GM12892 (cell line): ENCODE data around the gene TRPM5. TPM values are rescaled to one million over a fixed set of nuclear protein-coding genes. Genes with fewer than 3 reads are reported as not detected.
"Not testable (repeated sequence)": the region's sequence is repeated elsewhere in the genome, so short reads cannot be mapped to it uniquely, and the experiment has no call there.

Experiments
- DNase-seq: peaks from one replicate; pipeline ENCODE4 v3.0.0; 2011; ENCODE audit not compliant: insufficient read length
- FAIRE-seq: peaks from 2 replicates; lab custom pipeline; 2011; peaks lifted over from hg19 to GRCh38; lab: Jason Lieb, UNC
- POLR2A ChIP-seq: IDR thresholded peaks from 2 replicates; pipeline ENCODE4 v1.6.1; 2011; ENCODE audit warnings: low read depth, low read length, control low read depth
- POLR2AphosphoS5 ChIP-seq: IDR thresholded peaks from 2 replicates; pipeline ENCODE4 v1.6.1; 2011; ENCODE audit warnings: low read depth, low read length, control low read depth
- TAF1 ChIP-seq: IDR thresholded peaks from 2 replicates; pipeline ENCODE4 v1.6.1; 2011; ENCODE audit warnings: low read depth, mild to moderate bottlenecking, control low read depth, low read length, borderline replicate concordance
- polyA plus RNA-seq: library from polyadenylated mRNA; unstranded; fragments of >200 nt; gene quantifications from one replicate; pipeline ENCODE4 v1.2.1, GENCODE V29; 2012; ENCODE audit warnings: missing spikeins, inconsistent platforms; ENCODE audit not compliant: missing spikeins

Gene TRPM5
- polyA plus RNA-seq = not detected

DNA sequence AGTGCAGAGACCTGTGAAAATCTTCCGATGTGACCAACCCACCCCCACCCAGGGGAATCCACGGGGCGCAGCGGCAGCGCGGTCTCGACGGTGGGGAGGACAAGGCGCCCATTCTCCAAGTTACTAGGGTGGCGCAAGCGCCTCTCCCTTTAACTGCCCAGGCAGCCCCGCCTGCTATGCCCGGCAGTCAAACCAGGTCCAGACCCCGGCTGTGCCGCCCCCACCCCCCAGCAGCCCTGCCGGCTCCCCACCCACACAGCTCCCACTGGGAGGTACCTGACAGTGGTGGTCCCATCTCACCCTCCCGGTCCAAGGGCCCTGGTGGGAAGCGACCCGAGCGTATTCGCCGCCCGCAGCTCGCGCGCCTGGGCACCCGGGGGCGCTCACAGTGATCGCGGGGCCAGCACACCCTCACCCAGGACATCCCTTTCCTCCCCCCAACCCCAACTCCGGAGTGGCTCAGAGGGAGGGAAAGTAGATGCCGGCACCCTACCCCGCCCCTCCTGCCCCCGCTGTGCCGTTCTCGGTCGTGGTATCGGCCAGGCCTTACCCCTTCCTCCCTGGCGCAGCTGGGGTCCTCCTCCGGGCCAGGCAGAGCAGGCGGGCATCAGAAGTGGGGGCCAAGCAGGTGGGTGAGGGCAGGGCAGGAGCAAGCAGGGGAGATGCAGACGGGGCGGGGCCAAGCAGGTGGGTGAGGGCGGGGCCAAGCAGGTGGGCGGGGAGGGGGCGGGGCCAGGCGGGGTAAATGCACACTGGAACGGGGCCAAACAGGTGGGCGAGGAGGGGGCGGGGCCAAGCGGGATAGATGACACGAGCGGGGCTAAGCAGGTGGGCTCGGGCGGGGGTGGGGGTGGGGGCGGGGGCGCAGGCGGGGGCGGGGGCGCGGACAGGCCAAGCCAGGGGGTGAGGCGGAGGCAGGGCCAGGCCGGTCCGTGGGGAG lies at the start of gene TRPM5:
Gene TRPM5 (minus strand): TSS at position 634 of the 940 bp plus-strand sequence. CDS start 21,478 bp downstream, outside the sequence.
- DNase-seq = no peak
- TF ChIP-seq POLR2A = no peak
- TF ChIP-seq POLR2AphosphoS5 = no peak
- TF ChIP-seq TAF1 = no peak
- FAIRE-seq = no peak

GRCh38 chr11:2489083-2489482 lies 44.8 kb upstream of the TRPM5 start:
- TF ChIP-seq POLR2A = no peak
- TF ChIP-seq POLR2AphosphoS5 = no peak
- TF ChIP-seq TAF1 = no peak
- FAIRE-seq = no peak
- DNase-seq = no peak

DNA sequence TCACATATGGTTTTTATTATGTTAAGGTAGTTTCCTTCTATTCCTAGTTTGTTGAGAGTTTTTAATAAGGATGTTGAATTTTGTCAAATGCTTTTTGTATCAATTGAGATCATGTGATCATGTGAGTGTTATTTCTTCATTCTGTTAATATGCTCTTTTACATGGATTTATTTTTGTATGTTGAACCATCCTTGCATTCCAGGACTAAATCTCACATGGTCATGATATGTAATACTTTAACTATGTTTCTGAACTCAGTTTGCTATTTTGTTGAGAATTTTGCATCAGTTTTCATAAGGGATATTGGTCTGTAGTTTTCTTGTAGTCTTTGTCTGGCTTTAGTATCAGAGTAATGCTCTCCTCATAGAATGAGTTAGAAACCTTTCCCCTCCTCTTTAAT lies 43.7 kb upstream of the TRPM5 start:
- DNase-seq = no peak

DNA sequence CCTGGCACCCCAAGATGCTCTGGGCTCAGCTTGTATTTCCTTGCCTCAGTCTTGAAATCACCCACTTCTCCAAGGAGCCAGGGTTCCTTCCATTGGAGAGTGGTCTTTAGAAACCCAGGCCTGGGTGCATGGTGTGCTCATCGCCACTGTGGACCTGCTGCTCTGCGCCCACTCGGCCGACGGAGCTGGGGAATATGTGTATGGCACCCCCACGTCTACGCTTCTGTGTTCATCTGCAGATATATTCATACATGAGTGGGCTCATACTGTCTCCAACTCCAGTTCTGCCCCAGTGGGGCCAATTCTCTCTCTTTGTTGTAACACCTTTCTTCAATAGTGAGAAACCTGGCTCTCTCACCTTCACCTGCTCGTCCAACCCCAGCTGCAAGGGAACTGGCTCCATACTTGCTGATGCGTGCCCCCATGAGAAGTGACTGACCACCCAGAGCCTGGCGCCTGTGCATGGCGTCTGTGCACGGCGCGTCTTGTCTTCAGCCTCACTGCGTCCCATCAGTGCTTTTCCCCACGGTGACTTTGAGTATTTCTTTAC lies 40.3 kb upstream of the TRPM5 start:
- no peak for TF ChIP-seq POLR2AphosphoS5
- no peak for TF ChIP-seq TAF1
- TF ChIP-seq POLR2A = no peak
- no peak for FAIRE-seq
- no peak for DNase-seq

More for the DNA sequence above, 43.7 kb upstream of the TRPM5 start:
- FAIRE-seq = no peak
- TF ChIP-seq TAF1 (no peak), POLR2A (no peak), POLR2AphosphoS5 (no peak)

GRCh38 chr11:2483426-2483825 lies 39.1 kb upstream of the TRPM5 start:
- DNase-seq (no peak), FAIRE-seq (no peak)
- TF ChIP-seq TAF1 = no peak
- TF ChIP-seq POLR2A = no peak
- no peak for TF ChIP-seq POLR2AphosphoS5

GRCh38 chr11:2482745-2483144 lies 38.4 kb upstream of the TRPM5 start:
- no peak for TF ChIP-seq POLR2A
- TF ChIP-seq POLR2AphosphoS5 = no peak
- TF ChIP-seq TAF1 = no peak
- FAIRE-seq (no peak), DNase-seq (no peak)

DNA sequence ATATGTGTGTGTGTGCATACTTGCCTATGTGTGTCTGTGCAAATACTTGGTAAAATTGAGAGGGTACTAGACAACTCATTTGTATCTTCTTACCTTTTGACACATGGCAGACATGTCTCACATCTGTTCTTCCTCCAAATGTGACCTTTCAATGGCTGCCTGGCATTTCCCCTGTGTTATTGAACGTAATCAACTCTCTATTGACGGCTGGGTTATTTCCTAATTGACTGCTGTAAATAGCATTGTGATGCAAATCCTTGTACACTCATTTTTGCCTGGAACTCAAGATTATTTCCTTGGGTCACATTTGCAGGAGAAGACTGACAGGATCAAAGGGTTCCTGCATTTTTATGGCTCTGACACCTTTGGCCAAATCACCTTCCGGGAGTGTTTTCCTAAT lies 37.9 kb upstream of the TRPM5 start:
- DNase-seq (no peak), FAIRE-seq (no peak)
- no peak for TF ChIP-seq POLR2AphosphoS5
- no peak for TF ChIP-seq TAF1
- TF ChIP-seq POLR2A = no peak

- FAIRE-seq (no peak), DNase-seq (no peak)
- TF ChIP-seq POLR2AphosphoS5 (no peak), POLR2A (no peak), TAF1 (no peak)
These were observed 36.9 kb upstream of the TRPM5 start for GRCh38 chr11:2481253-2481652.

- no peak for TF ChIP-seq POLR2A
- TF ChIP-seq TAF1 = no peak
- TF ChIP-seq POLR2AphosphoS5 = no peak
- FAIRE-seq (no peak), DNase-seq (no peak)
These were observed 36.5 kb upstream of the TRPM5 start for GRCh38 chr11:2480874-2481220.

DNA sequence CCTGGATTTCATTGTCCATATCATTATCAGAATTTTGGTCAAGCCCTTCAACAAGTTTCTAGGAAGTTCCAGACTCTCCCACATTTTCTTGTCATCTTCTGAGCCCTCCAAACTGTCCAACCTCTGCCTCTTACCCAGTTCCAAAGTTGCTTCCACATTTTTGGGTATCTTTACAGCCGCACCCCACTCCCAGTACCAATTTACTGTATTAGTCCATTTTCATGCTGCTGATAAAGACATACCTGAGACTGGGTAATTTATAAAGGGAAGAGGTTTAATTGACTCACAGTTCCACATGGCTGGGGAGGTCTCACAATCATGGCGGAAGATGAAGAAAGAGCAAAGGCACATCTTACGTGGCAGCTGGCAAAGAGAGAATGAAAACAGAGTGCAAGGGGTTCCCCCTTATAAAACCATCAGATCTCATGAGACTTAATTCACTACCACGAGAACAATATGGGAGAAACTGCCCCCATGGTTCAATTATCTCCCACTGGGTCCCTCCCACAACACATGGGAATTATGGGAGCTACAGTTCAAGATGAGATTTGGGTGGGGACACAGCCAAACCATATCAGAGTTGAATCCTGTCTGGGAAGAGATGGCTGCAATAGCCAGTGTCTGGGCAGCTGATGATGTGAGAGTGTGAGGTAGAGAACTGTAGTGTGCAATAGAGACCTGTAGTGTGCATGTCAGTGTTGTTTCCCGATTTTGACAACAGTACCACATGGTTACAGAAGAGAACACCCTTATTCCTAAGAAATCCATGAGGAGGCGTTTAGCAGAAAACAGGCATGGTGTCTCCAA lies 36.0 kb upstream of the TRPM5 start:
- FAIRE-seq, DNase-seq: not testable (repeated sequence)

DNA sequence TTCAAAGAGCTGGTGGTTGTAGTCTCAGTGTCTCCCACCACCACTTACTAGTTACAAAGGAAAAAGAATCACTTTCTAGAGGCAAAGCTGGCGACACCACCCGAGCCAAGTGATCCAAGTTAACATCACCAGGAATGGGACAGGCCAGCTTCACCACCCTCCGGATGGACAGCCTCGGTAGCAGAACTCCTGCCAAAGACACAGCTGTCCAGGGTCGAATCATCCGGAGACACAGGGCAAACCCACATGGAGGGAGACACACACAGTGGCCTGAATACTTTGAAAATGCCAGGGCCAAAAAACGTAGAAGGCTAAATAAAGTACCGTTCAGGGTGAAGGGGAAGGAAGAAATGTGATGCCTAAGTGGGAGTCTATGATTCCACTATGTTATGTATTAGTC lies 33.6 kb upstream of the TRPM5 start:
- TF ChIP-seq POLR2AphosphoS5 (no peak), POLR2A (no peak), TAF1 (no peak)
- DNase-seq = no peak
- no peak for FAIRE-seq

- no peak for TF ChIP-seq POLR2AphosphoS5
- TF ChIP-seq POLR2A = no peak
- no peak for TF ChIP-seq TAF1
- no peak for DNase-seq
- FAIRE-seq = no peak
These were observed 32.9 kb upstream of the TRPM5 start for GRCh38 chr11:2477254-2477653.
